Testis (tissue), 3 donors: ENCODE data around the gene TSBP1. TPM values are rescaled to one million over a fixed set of nuclear protein-coding genes. Genes with fewer than 3 reads are reported as not detected.

Experiments used
- DNase-seq: peaks from one replicate; pipeline ENCODE4 v3.0.0-alpha.2; 2019
- H3K27ac ChIP-seq, 2 donors: fragments of 200-600 bp; sonication (generic); one replicate each; pipeline ENCODE4 v1.5.1; 2019
- H3K27me3 ChIP-seq: fragments of 200-600 bp; sonication (generic); one replicate; pipeline ENCODE4 v1.5.1; 2019
- H3K36me3 ChIP-seq: fragments of 200-600 bp; sonication (generic); one replicate; pipeline ENCODE4 v1.5.1; 2017; ENCODE audit warnings: low read depth; ENCODE audit errors: missing control alignments
- H3K4me1 ChIP-seq: fragments of 200-600 bp; sonication (generic); one replicate; pipeline ENCODE4 v1.5.1; 2019
- H3K4me3 ChIP-seq, 2 donors: fragments of 200-600 bp; sonication (generic); one replicate each; pipeline ENCODE4 v1.5.1; 2017 to 2019
- H3K9me3 ChIP-seq: fragments of 200-600 bp; sonication (generic); one replicate; pipeline ENCODE4 v1.5.1; 2017
- POLR2A ChIP-seq: fragments of 450-650 bp; IDR thresholded peaks from one replicate; pipeline ENCODE4 v1.6.1; 2017; ENCODE audit warnings: antibody characterized with exemption, mild to moderate bottlenecking, moderate library complexity
- WGBS, 2 donors: methylation state at CpG; one replicate each; pipeline ENCODE4 v1.1.5; 2018; 5-methylcytosine and 5-hydroxymethylcytosine counted together
- intact Hi-C: fragments of 100-400 bp; cut with DNase I; formaldehyde crosslinking; loops from one replicate; pipeline ENCODE4 v1.15.1; 2023; ENCODE audit warnings: low total_unique reads
- polyA plus RNA-seq: library from polyadenylated mRNA; stranded (reverse); fragments of 350-450 nt; fragmentation: Illumina TruSeq; extraction: RNeasy Lipid Tissue Mini Kit (QIAGEN cat#74804); gene quantifications from one replicate; pipeline ENCODE4 v1.2.3, GENCODE V29; 2014; ENCODE audit warnings: low read depth, low replicate concordance; ENCODE audit not compliant: insufficient read depth
- total RNA-seq, 2 donors: library from RNA; depleted of rRNA; stranded (reverse); fragments of >200 nt; gene quantifications; one replicate each; pipeline ENCODE4 v1.2.3, GENCODE V29; 2016
- TF ChIP-seq, protein P1 (sequence below), 3 experiments: fragments of 450-650 bp in 2 of 3; fragments of 200-600 bp in 1 of 3; sonication (generic) in 1 of 3; IDR thresholded peaks; one replicate each; pipeline ENCODE4 v1.5.1; 2016 to 2019; ENCODE audit warnings: antibody characterized with exemption in 3 of 3, mild to moderate bottlenecking in 2 of 3, moderate library complexity in 1 of 3

The TSBP1 gene
- total and polyA plus RNA-seq, 3 donors from 2014 or later: 11.8 to 21.0 (median 18.4) TPM

DNA sequence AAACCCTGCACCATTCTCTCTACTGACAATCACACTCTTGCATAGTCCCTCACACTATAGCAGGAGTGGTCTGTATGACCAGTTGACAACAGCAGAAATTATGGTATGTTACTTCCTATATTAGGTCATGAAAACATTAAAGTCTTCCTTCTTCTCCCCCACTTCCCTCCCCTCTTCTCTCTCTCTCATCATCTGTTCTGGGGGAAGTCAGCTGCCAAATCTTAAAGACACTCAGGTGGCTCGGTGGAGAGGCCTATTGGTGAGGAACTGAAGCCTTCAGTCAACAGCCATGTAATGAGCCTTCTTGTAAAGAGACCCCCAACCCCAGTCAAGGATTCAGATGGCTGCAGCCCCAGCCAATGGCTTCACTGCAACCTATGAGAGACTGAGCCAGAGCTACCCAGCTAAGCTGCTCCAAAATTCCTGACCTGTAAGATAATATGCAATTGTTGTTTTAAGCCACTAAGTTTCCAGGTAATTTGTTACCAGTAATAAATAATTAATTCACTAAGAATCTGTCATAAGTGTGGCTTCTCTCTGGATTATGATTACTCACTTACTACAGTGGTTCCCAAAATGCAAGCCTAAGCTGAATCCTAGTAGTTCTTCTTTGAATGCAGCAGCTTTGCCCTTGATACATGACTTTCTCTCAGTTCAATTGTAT, 11.2 kb upstream of the TSBP1 start:
- intact Hi-C loops: no loop called here
- Histone ChIP-seq H3K4me1 (no peaks in the 10 kb centered on the region), H3K9me3 (no peaks in the 10 kb centered on the region), H3K27ac (no peak overlapping the region), H3K4me3 (no peak overlapping the region), H3K27me3 (no peaks in the 10 kb centered on the region), H3K36me3 (no peaks in the 10 kb centered on the region)
- WGBS, 2 donors: 46% methylated on average over 1 of the region's 1 CpG; no CpG with 5 or more reads in 1 of the 2 donors
- DNase-seq: no peak
- no peak for TF ChIP-seq POLR2A
- TF ChIP-seq, protein P1, sequence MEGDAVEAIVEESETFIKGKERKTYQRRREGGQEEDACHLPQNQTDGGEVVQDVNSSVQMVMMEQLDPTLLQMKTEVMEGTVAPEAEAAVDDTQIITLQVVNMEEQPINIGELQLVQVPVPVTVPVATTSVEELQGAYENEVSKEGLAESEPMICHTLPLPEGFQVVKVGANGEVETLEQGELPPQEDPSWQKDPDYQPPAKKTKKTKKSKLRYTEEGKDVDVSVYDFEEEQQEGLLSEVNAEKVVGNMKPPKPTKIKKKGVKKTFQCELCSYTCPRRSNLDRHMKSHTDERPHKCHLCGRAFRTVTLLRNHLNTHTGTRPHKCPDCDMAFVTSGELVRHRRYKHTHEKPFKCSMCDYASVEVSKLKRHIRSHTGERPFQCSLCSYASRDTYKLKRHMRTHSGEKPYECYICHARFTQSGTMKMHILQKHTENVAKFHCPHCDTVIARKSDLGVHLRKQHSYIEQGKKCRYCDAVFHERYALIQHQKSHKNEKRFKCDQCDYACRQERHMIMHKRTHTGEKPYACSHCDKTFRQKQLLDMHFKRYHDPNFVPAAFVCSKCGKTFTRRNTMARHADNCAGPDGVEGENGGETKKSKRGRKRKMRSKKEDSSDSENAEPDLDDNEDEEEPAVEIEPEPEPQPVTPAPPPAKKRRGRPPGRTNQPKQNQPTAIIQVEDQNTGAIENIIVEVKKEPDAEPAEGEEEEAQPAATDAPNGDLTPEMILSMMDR (IDR thresholded peaks at IDR 0.05): no peak

DNA sequence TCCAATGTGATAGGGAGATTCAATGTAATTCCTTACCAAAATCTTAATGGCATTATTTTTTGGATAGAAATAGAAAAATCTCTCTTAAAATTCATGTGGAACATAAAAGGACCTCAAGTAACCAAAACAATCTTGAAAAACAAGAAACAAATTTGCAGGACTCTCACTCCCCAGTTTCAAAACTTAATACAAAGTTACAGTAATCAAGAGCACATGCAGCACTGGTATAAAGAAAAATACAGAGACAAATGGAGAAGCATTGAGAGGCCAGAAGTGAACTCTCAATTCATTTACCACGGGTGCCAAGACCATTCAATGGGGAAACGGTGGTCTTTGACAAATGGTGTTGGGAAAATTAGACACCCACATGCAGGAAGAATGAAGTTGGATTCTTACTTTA, 7.8 kb upstream of the TSBP1 start:
- H3K27ac ChIP-seq: no peak overlapping the region
- H3K4me3 ChIP-seq: no peak overlapping the region
- TF ChIP-seq, protein P1 (IDR thresholded peaks at IDR 0.05): no peak
- TF ChIP-seq POLR2A: no peak
- intact Hi-C loops: no loop called here
- no peak for DNase-seq
- WGBS, 2 donors: 68 to 72% methylated on average over 2 of the region's 2 CpGs
- no peaks in the 10 kb centered on the region for H3K9me3 ChIP-seq
- H3K4me1 ChIP-seq: no peaks in the 10 kb centered on the region
- no peaks in the 10 kb centered on the region for H3K36me3 ChIP-seq
- no peaks in the 10 kb centered on the region for H3K27me3 ChIP-seq

DNA sequence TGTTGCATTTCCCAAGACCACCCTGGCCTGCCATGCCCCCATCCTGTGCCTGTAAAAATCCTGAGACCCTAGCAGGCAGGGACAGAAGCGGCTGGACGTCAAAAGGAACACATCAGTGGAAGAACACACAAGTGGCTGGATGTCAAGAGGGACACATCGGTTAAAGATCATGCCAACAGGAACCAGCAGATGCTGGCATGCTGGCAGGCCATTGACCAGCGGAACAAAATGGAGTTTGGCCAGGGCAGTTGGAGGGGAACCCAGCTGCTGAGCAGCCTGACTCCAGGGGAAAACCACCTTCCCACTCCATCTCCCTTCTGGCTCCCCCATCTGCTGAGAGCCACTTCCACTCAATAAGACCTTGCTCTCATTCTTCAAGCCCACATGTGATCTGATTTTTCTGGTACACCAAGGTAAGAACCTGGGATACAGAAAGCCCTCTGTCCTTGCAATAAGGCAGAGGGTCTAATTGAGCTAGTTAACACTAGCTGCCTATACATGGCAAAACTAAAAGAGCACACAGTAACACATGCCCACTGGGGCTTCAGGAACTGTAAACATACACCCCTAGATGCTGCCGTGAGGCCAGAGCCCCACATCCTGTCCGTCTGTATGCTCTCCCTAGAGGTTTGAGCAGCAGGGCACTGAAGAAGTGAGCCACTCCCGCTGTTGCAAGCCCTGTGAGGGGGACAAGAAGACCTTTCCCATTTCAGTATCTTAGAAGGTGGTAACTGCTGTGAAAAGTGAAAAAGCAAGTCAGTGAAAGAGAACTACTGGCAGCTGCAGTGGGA, 4.2 kb upstream of the TSBP1 start:
- no peaks in the 10 kb centered on the region for H3K9me3 ChIP-seq
- no peaks in the 10 kb centered on the region for H3K4me1 ChIP-seq
- no peaks in the 10 kb centered on the region for H3K36me3 ChIP-seq
- 88 to 93% methylated on average over 7 of the region's 7 CpGs for WGBS, 2 donors
- TF ChIP-seq, protein P1 (IDR thresholded peaks at IDR 0.05): no peak
- TF ChIP-seq POLR2A: no peak
- no peak overlapping the region for H3K27ac ChIP-seq
- no peak for DNase-seq
- intact Hi-C loops: no loop called here
- no peak overlapping the region for H3K4me3 ChIP-seq
- H3K27me3 ChIP-seq: no peaks in the 10 kb centered on the region

DNA sequence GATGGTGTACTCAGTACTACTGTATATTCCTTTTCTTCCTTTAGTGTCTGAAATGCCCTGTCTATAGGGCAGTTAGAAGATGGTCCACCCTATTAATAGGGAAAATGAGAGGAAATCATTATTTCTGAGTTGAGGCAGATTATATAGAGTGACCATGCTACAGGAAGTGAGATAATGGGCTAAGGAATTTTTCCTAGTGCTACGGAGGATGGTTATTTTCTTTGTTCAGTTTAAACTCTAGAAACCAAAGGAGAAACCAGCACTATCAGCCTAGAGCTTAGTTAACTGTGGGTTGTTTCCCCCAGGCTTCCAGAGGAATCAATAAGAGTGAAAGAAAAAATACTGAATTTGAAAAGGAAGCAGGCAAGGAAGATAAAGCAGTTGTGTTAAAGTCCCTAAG, 474 bp downstream of the TSBP1 start:
- no peaks in the 10 kb centered on the region for H3K36me3 ChIP-seq
- intact Hi-C loops: no loop called here
- WGBS, 2 donors: 43 to 62% methylated on average over 1 of the region's 1 CpG
- no peaks in the 10 kb centered on the region for H3K27me3 ChIP-seq
- TF ChIP-seq, protein P1 (IDR thresholded peaks at IDR 0.05): no peak
- no peak for TF ChIP-seq POLR2A
- H3K4me1 ChIP-seq: no peaks in the 10 kb centered on the region
- H3K9me3 ChIP-seq: no peaks in the 10 kb centered on the region
- no peak overlapping the region for H3K27ac ChIP-seq
- DNase-seq: no peak
- peak overlapping the region in 1 of 2 donors; percentile 1 for H3K4me3 ChIP-seq
